Upper lobe of left lung (tissue), 6 donors: ENCODE data around the gene LRRK1. TPM values are rescaled to one million over a fixed set of nuclear protein-coding genes. Genes with fewer than 3 reads are reported as not detected.
A peak's percentile ranks its signal among the peaks of the same experiment; 100 is the strongest.

Source experiments
- ATAC-seq, 2 donors: fragments of 200-7000 bp; cut with Tn5 transposase; one replicate each; pipeline ENCODE4 v1.9.1; 2022; ENCODE audit warnings: mild to moderate bottlenecking in 2 of 2, moderate library complexity in 2 of 2; ENCODE audit not compliant: low FRiP score in 2 of 2
- DNase-seq, 2 donors: peaks; one replicate each; pipeline ENCODE4 v3.0.0-alpha.2; 2019 to 2020
- H3K27ac ChIP-seq, 4 donors: fragments of 200-600 bp; sonication (generic); one replicate each; pipeline ENCODE4 v1.5.1; 2016 to 2019
- H3K27me3 ChIP-seq, 4 donors: fragments of 200-600 bp; sonication (generic); one replicate each; pipeline ENCODE4 v1.5.1; 2017 to 2019
- H3K36me3 ChIP-seq, 4 donors: fragments of 200-600 bp; sonication (generic); one replicate each; pipeline ENCODE4 v1.5.1; 2016 to 2019
- H3K4me1 ChIP-seq, 4 donors: fragments of 200-600 bp; sonication (generic); one replicate each; pipeline ENCODE4 v1.5.1; 2018 to 2019
- H3K4me3 ChIP-seq, 4 donors: fragments of 200-600 bp; sonication (generic); one replicate each; pipeline ENCODE4 v1.5.1; 2017 to 2019; ENCODE audit warnings: mild to moderate bottlenecking in 2 of 4, moderate library complexity in 1 of 4
- H3K9me3 ChIP-seq, 4 donors: fragments of 200-600 bp; sonication (generic); one replicate each; pipeline ENCODE4 v1.5.1; 2018 to 2019
- CTCF ChIP-seq, 6 experiments: fragments of 450-650 bp in 4 of 6; fragments of 200-600 bp in 2 of 6; sonication (generic) in 2 of 6; IDR thresholded peaks; one replicate each; pipeline ENCODE4 v1.5.1; 2016 to 2019; ENCODE audit warnings: antibody characterized with exemption in 6 of 6
- EP300 ChIP-seq, 4 donors: sonication (generic); formaldehyde crosslinking; IDR thresholded peaks; one replicate each; pipeline ENCODE4 v1.5.1; 2017; ENCODE audit warnings: antibody characterized with exemption in 4 of 4, control low read depth in 2 of 4
- POLR2A ChIP-seq, 4 donors: fragments of 450-650 bp; IDR thresholded peaks; one replicate each; pipeline ENCODE4 v1.5.1; 2016 to 2017; ENCODE audit warnings: antibody characterized with exemption in 4 of 4, mild to moderate bottlenecking in 2 of 4
- POLR2AphosphoS5 ChIP-seq, 2 donors: sonication (generic); formaldehyde crosslinking; IDR thresholded peaks; one replicate each; pipeline ENCODE4 v1.5.1; 2017; ENCODE audit warnings: antibody characterized with exemption in 2 of 2
- WGBS, 2 donors: methylation state at CpG; one replicate each; pipeline ENCODE4 v1.1.5; 2017 to 2018; 5-methylcytosine and 5-hydroxymethylcytosine counted together
- total RNA-seq, 6 donors: library from RNA; depleted of rRNA in 4 of 6; stranded (reverse); fragments of >200 nt in 4 of 6; gene quantifications; one replicate each; pipeline versions ENCODE4 v1.1.0 to v1.2.1, GENCODE V29; 2016 to 2021
- donor health status: DM: no; HTN: no; CAD: no; lungs with moderate emphysema.
- donor health status: DM: no; HTN: yes; CAD: no; lungs with severe emphysema.

The LRRK1 gene
- total RNA-seq, 6 donors from 2014 or later: 15.0 to 47.1 (median 31.2) TPM

GRCh38 chr15:101013769-101014675, 94.9 kb downstream of the LRRK1 start:
- TF ChIP-seq EP300 (IDR thresholded peaks at IDR 0.05): no peak
- no peak for TF ChIP-seq POLR2AphosphoS5 (IDR thresholded peaks at IDR 0.05)
- TF ChIP-seq POLR2A (IDR thresholded peaks at IDR 0.05): no peak
- TF ChIP-seq CTCF (IDR thresholded peaks at IDR 0.05): no peak
- Histone ChIP-seq H3K27me3 (no peaks in the 10 kb centered on the region), H3K4me1 (peaks cover 6 to 24% (median 14%) of the 10 kb centered on the region in 4 donors), H3K4me3 (no peak overlapping the region), H3K9me3 (no peaks in the 10 kb centered on the region), H3K36me3 (peaks cover 0 to 37% (median 2%) of the 10 kb centered on the region in 4 donors), H3K27ac (no peak overlapping the region)
- ATAC-seq (peak in 1 of 2 donors; percentile 49), DNase-seq (no peak)
- 80 to 86% methylated on average over 16 to 21 of the region's 21 CpGs for WGBS, 2 donors

- Histone ChIP-seq H3K4me3 (no peak overlapping the region), H3K36me3 (peaks cover 0 to 37% (median 2%) of the 10 kb centered on the region in 4 donors), H3K27me3 (no peaks in the 10 kb centered on the region), H3K4me1 (peaks cover 6 to 24% (median 14%) of the 10 kb centered on the region in 4 donors), H3K9me3 (no peaks in the 10 kb centered on the region), H3K27ac (no peak overlapping the region)
- WGBS, 2 donors: 56% methylated on average over 26 to 27 of the region's 27 CpGs
- DNase-seq (peak in 1 of 2 donors; percentile 65), ATAC-seq (peak in 1 of 2 donors; percentile 79)
- TF ChIP-seq EP300 (IDR thresholded peaks at IDR 0.05) (no peak), CTCF (IDR thresholded peaks at IDR 0.05) (peak; percentile 70 to 84 (median 78)), POLR2A (IDR thresholded peaks at IDR 0.05) (no peak), POLR2AphosphoS5 (IDR thresholded peaks at IDR 0.05) (no peak)
Measured at GRCh38 chr15:101014921-101015841, 96.0 kb downstream of the LRRK1 start.

GRCh38 chr15:101016581-101016980, 97.4 kb downstream of the LRRK1 start:
- no peak for TF ChIP-seq POLR2A (IDR thresholded peaks at IDR 0.05)
- no peak for TF ChIP-seq EP300 (IDR thresholded peaks at IDR 0.05)
- no peak for TF ChIP-seq POLR2AphosphoS5 (IDR thresholded peaks at IDR 0.05)
- Histone ChIP-seq H3K9me3 (no peaks in the 10 kb centered on the region), H3K4me3 (no peak overlapping the region), H3K4me1 (peaks cover 6 to 24% (median 14%) of the 10 kb centered on the region in 4 donors), H3K27ac (no peak overlapping the region), H3K36me3 (peaks cover 0 to 33% (median 0%) of the 10 kb centered on the region in 4 donors), H3K27me3 (no peaks in the 10 kb centered on the region)
- WGBS, 2 donors: 80 to 96% methylated on average over 1 to 7 of the region's 7 CpGs
- ATAC-seq (no peak), DNase-seq (no peak)

GRCh38 chr15:101017093-101017754, 98.1 kb downstream of the LRRK1 start:
- no peak for ATAC-seq
- DNase-seq: no peak

More at GRCh38 chr15:101017093-101017754, 98.1 kb downstream of the LRRK1 start:
- Histone ChIP-seq H3K9me3 (no peaks in the 10 kb centered on the region), H3K4me1 (peaks cover 6 to 24% (median 14%) of the 10 kb centered on the region in 4 donors), H3K36me3 (peaks cover 0 to 30% (median 0%) of the 10 kb centered on the region in 4 donors), H3K4me3 (no peak overlapping the region), H3K27ac (no peak overlapping the region), H3K27me3 (no peaks in the 10 kb centered on the region)
- WGBS, 2 donors: 80 to 84% methylated on average over 18 of the region's 18 CpGs
- TF ChIP-seq EP300 (IDR thresholded peaks at IDR 0.05) (no peak), POLR2A (IDR thresholded peaks at IDR 0.05) (no peak), CTCF (IDR thresholded peaks at IDR 0.05) (no peak), POLR2AphosphoS5 (IDR thresholded peaks at IDR 0.05) (no peak)
